GM23248 (cell line): Measurements from ENCODE around the gene CPEB3. TPM values are rescaled to one million over a fixed set of nuclear protein-coding genes. Genes with fewer than 3 reads are reported as not detected.
A peak's percentile ranks its signal among the peaks of the same experiment; 100 is the strongest.

Source experiments
- DNase-seq: peaks from one replicate; pipeline ENCODE4 v3.0.0-alpha.2; 2015
- H2AFZ ChIP-seq: fragments of 200-600 bp; sonication (generic); 2 replicates; pipeline ENCODE4 v1.6.1; 2016; ENCODE audit warnings: antibody characterized with exemption
- H3F3A ChIP-seq: fragments of 200-600 bp; sonication (generic); 2 replicates; pipeline ENCODE4 v1.6.1; 2016; ENCODE audit warnings: mild to moderate bottlenecking, antibody characterized with exemption, mixed run types; ENCODE audit not compliant: insufficient read depth
- H3K27ac ChIP-seq: fragments of 200-600 bp; sonication (generic); 2 replicates; pipeline ENCODE4 v1.5.1; 2016; ENCODE audit warnings: mild to moderate bottlenecking
- H3K27me3 ChIP-seq: fragments of 200-600 bp; sonication (generic); replicated peaks from 2 replicates; pipeline ENCODE4 v1.6.1; 2016; ENCODE audit warnings: mild to moderate bottlenecking; ENCODE audit not compliant: insufficient read depth
- H3K36me3 ChIP-seq: fragments of 200-600 bp; sonication (generic); 2 replicates; pipeline ENCODE4 v1.6.1; 2016; ENCODE audit warnings: low read depth, mild to moderate bottlenecking
- H3K4me1 ChIP-seq: fragments of 200-600 bp; sonication (generic); 2 replicates; pipeline ENCODE4 v1.6.1; 2016; ENCODE audit warnings: mild to moderate bottlenecking; ENCODE audit not compliant: insufficient read depth
- H3K4me2 ChIP-seq: fragments of 200-600 bp; sonication (generic); one replicate; pipeline ENCODE4 v1.6.1; 2016; ENCODE audit warnings: mild to moderate bottlenecking; ENCODE audit not compliant: unreplicated experiment
- H3K4me3 ChIP-seq: fragments of 200-600 bp; sonication (generic); 2 replicates; pipeline ENCODE4 v1.5.1; 2016; ENCODE audit warnings: mild to moderate bottlenecking
- H3K79me2 ChIP-seq: fragments of 200-600 bp; sonication (generic); 2 replicates; pipeline ENCODE4 v1.6.1; 2016; ENCODE audit warnings: mild to moderate bottlenecking; ENCODE audit not compliant: insufficient read depth
- H3K9ac ChIP-seq: fragments of 200-600 bp; sonication (generic); 2 replicates; pipeline ENCODE4 v1.6.1; 2016; ENCODE audit warnings: mild to moderate bottlenecking
- H3K9me2 ChIP-seq: fragments of 200-600 bp; sonication (generic); 2 replicates; pipeline ENCODE4 v1.6.1; 2016; ENCODE audit warnings: mixed run types, mild to moderate bottlenecking, moderate library complexity; ENCODE audit not compliant: insufficient read depth
- H3K9me3 ChIP-seq: fragments of 200-600 bp; sonication (generic); one replicate; pipeline ENCODE4 v1.6.1; 2017; ENCODE audit warnings: low read depth
- H4K20me1 ChIP-seq: fragments of 200-600 bp; sonication (generic); 2 replicates; pipeline ENCODE4 v1.6.0; 2016; ENCODE audit not compliant: insufficient read depth
- EZH2 ChIP-seq: fragments of 200-600 bp; sonication (generic); IDR thresholded peaks from 2 replicates; pipeline ENCODE4 v1.6.1; 2018; ENCODE audit warnings: antibody characterized with exemption, mild to moderate bottlenecking; ENCODE audit not compliant: insufficient read depth, poor library complexity, severe bottlenecking
- EZH2phosphoT487 ChIP-seq: fragments of 200-600 bp; sonication (generic); IDR thresholded peaks from 2 replicates; pipeline ENCODE4 v1.6.1; 2018; ENCODE audit warnings: antibody characterized with exemption, moderate library complexity, mild to moderate bottlenecking, low read depth; ENCODE audit not compliant: insufficient read depth
- WGBS, 2 experiments: methylation state at CpG; one replicate each; pipeline ENCODE4 v1.1.6; 2015 to 2017; ENCODE audit warnings: low lambda C conversion rate in 2 of 2, low coverage in 1 of 2; ENCODE audit errors: missing lambda C conversion rate in 2 of 2; 5-methylcytosine and 5-hydroxymethylcytosine counted together
- in situ Hi-C: fragments of 300-500 bp; cut with MboI; formaldehyde crosslinking; loops from 2 replicates; pipeline ENCODE4 v1.15.0; 2020
- polyA plus RNA-seq: library from polyadenylated mRNA; unstranded; fragments of >200 nt; fragmentation: Nextera tagmentation; extraction: Ambion mirVana; gene quantifications from 2 replicates; pipeline ENCODE4 v1.2.1, GENCODE V29; 2016
- total RNA-seq: library from RNA; depleted of rRNA; stranded (reverse); fragments of >200 nt; shearing (Covaris generic); gene quantifications from 2 replicates; pipeline ENCODE4 v1.2.3, GENCODE V29; 2014

Gene CPEB3
- total and polyA plus RNA-seq, 2 experiments from 2014 or later: 0.60 to 1.1 TPM

DNA sequence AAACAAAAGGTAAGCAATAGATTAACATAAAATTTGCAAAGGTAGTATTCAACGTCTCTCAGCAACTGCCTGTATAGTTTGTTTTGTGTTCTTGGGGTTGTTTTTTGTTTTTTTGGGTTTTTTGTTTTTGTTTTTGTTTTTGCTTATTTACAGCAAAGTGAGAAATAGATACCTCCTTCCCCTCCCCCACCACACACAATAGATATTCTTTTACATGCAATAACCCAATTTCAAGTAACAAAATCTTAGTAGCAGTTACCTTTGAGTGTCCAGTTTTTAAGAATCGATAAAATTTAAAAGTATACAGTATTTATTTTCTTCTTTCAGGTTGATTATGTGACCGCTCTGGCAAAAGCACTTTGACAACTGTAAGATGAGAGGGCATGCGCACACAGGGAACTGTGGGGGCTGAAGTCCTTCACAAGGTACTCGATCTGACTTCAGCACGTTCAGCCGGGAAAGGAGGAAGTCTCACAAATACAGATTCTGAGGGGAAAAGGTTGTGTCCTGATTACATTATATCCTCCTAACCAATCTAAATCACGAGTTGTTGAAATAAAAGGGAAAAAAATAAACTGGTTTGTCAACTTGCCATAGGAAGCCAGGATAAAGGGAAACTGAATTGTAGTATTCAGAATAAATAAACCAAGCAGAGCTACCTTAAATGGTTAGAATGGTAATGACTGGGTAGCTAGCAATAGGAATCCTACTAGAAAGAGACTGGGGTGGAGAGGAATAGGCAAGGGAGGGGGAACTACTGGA, 47.8 kb downstream of the CPEB3 start:
- H3K27ac ChIP-seq: no peak overlapping the region
- H3K79me2 ChIP-seq: no peaks in the 10 kb centered on the region
- no peaks in the 10 kb centered on the region for H4K20me1 ChIP-seq
- H3K9me3 ChIP-seq: no peaks in the 10 kb centered on the region
- H3K9me2 ChIP-seq: no peaks in the 10 kb centered on the region
- TF ChIP-seq EZH2: no peak
- TF ChIP-seq EZH2phosphoT487: no peak
- DNase-seq: peak; percentile 11
- peaks cover 28% of the 10 kb centered on the region for H3F3A ChIP-seq
- H3K36me3 ChIP-seq: no peaks in the 10 kb centered on the region
- in situ Hi-C loops: no loop called here
- no peak overlapping the region for H3K9ac ChIP-seq
- H3K4me1 ChIP-seq: peaks cover 18% of the 10 kb centered on the region
- H3K27me3 ChIP-seq: no peaks in the 10 kb centered on the region
- no peak overlapping the region for H3K4me2 ChIP-seq
- 57 to 62% methylated on average over 8 of the region's 8 CpGs for WGBS, 2 experiments
- H3K4me3 ChIP-seq: no peak overlapping the region
- no peak overlapping the region for H2AFZ ChIP-seq

DNA sequence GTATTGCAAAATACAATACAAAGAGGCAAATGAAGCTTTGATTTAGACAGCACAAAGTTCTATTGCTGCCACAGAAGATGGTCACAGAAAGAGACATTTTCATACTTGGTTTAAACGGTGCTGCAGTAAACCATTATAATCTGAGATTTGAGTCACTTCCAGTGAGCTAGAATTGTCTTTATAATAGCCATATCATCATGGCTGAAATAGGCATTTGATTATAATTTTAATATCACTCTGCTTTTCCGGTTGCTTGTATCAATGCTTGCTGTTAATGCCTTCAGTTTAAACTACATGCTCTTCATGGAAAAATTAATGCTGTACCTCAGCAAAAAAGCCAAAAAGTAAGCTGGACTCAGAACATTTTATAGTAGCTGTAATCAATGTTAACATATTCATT, 48.5 kb downstream of the CPEB3 start:
- WGBS, 2 experiments: 52 to 56% methylated on average over 2 of the region's 2 CpGs
- Histone ChIP-seq H2AFZ (no peak overlapping the region), H3K4me3 (no peak overlapping the region), H3K27me3 (no peaks in the 10 kb centered on the region), H3K79me2 (no peaks in the 10 kb centered on the region), H3K9me2 (no peaks in the 10 kb centered on the region), H3K27ac (no peak overlapping the region), H3K36me3 (no peaks in the 10 kb centered on the region), H4K20me1 (no peaks in the 10 kb centered on the region), H3K9ac (no peak overlapping the region), H3K4me1 (peaks cover 18% of the 10 kb centered on the region), H3K9me3 (no peaks in the 10 kb centered on the region), H3K4me2 (no peak overlapping the region), H3F3A (peaks cover 29% of the 10 kb centered on the region)
- in situ Hi-C loops: no loop called here
- no peak for DNase-seq
- no peak for TF ChIP-seq EZH2phosphoT487
- TF ChIP-seq EZH2: no peak

DNA sequence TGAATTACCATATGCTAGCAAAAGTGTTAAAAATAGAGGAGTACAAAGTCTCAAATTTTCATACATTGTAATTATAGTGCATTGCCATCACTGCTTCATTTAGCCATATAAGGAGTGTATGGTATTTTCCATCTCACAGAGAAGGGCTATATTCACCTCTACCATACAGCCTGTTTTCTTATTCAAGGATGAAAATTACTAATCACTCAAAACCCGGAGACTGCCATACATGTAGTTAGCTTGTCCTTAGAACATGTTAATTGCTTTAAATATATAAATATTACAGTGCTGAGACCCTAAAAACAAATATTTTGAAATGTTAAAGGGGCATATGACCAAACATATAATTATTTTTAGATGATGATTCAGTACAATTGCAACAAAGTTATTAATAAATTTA, 49.4 kb downstream of the CPEB3 start:
- TF ChIP-seq EZH2: no peak
- no peak for TF ChIP-seq EZH2phosphoT487
- in situ Hi-C loops: no loop called here
- Histone ChIP-seq H3K36me3 (no peaks in the 10 kb centered on the region), H3K9ac (peak overlapping the region; percentile 76), H4K20me1 (no peaks in the 10 kb centered on the region), H3K9me2 (no peaks in the 10 kb centered on the region), H3K27me3 (no peaks in the 10 kb centered on the region), H3K27ac (peak overlapping the region; percentile 61), H3K4me3 (peak overlapping the region; percentile 97), H3K9me3 (no peaks in the 10 kb centered on the region), H3K4me1 (peaks cover 18% of the 10 kb centered on the region), H3K4me2 (peak overlapping the region; percentile 95), H3K79me2 (no peaks in the 10 kb centered on the region), H3F3A (peaks cover 29% of the 10 kb centered on the region), H2AFZ (peak overlapping the region; percentile 99)
- 50 to 70% methylated on average over 1 of the region's 1 CpG for WGBS, 2 experiments
- DNase-seq: no peak

DNA sequence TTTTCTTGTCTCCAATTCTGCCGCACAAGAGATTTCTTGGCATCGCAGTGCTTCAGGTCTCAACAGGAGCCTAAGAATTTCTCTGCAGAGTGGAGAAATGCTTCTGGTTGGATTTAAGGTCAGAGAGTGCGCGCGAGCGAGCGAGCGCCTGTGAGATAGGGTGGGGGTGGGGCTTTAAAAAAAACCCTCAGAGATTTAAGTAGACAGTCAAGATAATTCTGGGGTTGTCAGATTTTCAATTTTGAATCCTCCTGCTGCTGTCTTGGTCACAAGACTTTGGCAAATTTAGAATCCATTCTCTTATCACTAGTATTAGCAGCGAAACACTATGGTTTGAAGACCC, 49.7 kb downstream of the CPEB3 start:
- DNase-seq: peak; percentile 52
- Histone ChIP-seq H2AFZ (peak overlapping the region; percentile 99), H3K27ac (peak overlapping the region; percentile 61)

More for the DNA sequence above, 49.7 kb downstream of the CPEB3 start:
- TF ChIP-seq EZH2phosphoT487 (no peak), EZH2 (no peak)
- Histone ChIP-seq H3K27me3 (no peaks in the 10 kb centered on the region), H3K4me3 (peak overlapping the region; percentile 97), H4K20me1 (no peaks in the 10 kb centered on the region), H3K9me3 (no peaks in the 10 kb centered on the region), H3K79me2 (no peaks in the 10 kb centered on the region), H3F3A (peaks cover 29% of the 10 kb centered on the region), H3K4me1 (peaks cover 18% of the 10 kb centered on the region), H3K9me2 (no peaks in the 10 kb centered on the region), H3K4me2 (peak overlapping the region; percentile 95), H3K9ac (peak overlapping the region; percentile 76), H3K36me3 (no peaks in the 10 kb centered on the region)
- in situ Hi-C loops: no loop called here
- WGBS, 2 experiments: 3 to 4% methylated on average over 9 of the region's 9 CpGs
